Dedifferentiated amniotic fluid mesenchymal stem cell (primary cell): ENCODE data around the gene MOB3A.
"Not testable (repeated sequence)": the region's sequence is repeated elsewhere in the genome, so short reads cannot be mapped to it uniquely, and the experiment has no call there.

Source experiments
- DNase-seq: peaks from one replicate; pipeline ENCODE4 v3.0.0-alpha.2; 2016; ENCODE audit errors: extremely low spot score

Gene MOB3A

DNA sequence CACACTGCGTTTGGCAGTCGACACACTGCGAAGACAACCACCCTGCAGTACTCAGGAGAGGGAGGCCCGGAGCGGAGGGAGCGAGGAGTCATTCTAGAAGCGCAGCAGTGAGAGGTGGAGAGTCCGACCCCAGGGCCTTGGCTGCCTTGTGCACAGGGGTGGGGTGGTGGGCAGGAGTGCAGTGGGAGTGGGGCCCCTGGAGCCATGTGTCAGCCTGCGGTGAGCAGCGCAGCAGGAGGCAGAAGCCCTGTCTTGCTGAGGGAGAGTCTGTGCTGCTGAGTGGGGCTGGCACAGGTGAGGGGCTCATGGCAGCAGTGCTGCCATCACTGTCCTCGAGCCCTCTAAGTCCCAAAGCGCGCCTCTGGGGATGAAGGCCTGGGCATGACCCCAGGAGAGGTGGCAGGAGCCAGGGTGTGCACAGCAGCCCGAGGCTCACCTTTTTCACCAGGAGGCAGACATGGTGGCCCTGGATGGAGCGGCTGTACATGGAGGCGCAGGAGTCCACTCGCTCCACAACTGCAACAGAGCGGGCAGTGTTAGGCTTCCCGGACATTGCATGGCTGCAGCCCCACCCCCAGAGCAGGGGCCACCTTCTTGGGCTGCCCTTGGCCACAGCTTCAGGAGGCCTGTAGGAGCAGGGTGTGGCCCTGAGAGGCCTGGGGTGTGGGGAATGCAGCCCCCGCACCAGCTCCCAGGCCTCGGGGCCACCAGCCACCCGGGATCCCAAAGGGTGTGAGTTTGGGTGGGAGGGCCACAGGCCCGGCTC lies 12.3 kb upstream of the MOB3A start:
- DNase-seq, result no peak

DNA sequence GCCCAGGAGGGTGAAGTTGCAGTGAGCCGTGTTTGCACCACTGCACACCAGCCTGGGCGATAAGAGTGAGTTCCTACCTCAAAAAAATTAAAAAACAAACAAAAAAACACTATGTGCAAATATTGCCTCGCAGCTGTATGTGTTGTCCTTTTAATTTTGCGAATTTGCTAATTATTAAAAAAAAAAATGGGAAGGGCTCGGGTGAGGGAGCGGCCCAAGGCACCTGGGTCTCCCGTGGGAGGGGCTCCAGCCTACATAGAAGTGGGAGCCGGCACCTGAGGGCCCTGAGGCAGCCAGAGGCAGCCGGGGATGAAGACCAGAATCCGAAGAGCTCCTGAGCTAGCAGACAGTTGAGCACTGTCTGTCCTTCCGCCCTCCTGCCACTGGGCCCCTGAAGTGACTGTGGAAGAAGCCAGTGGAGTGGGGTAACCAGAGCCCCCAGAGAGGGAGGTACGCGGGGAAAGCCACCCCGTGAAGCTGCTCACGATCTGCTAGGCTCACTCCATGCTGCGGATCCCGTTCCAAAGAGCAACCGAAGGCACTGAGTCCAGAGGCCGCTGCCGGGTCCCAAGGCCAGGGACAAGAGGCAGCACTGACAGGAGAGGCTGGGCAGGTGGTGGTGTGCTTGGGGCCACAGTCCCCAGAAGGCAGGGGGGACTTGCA lies 7.0 kb upstream of the MOB3A start:
- no peak for DNase-seq

DNA sequence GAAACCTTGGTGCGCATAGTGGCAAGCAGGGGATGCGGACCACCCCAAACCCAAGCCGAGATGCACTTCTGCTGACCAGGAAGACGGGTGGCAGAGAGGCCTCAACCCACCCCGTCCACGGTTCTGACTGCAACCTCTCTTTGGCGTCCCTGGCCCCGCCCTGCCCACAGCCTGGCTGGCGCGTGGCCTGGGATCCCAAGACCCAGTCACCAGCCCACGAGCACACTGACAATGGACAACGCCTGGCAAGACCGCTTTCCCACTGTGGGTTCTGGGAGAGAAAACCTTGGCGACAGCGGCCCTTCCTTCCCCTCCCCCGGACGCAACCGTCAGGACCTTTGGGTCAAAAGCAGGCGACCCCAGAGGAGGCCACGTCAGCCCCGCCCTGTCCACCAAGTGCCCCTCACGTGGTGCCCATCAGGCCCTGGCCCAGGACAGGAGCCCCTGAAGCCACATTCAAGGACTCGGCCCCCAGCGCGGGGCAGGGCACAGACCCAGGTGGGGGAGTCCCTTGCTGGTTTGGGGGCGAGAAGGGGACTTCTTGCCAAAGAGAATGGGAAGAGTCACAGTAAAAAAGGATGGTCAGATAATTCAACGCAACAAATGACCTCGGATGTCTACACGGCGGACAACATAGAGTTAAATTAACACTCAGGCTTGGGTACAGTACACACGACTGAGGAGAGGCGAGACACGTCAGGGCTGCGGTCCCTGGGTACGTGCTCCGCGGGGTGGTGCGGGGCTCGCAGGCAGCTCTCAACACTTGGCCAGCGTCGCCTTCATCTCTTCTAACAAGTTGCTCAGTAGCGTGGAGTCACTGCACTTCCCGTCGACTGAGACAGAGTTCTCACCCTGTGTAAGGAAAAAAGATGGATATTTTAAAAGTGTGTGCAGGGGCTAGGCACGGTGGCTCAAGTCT lies 5.5 kb upstream of the MOB3A start:
- DNase-seq, result no peak

DNA sequence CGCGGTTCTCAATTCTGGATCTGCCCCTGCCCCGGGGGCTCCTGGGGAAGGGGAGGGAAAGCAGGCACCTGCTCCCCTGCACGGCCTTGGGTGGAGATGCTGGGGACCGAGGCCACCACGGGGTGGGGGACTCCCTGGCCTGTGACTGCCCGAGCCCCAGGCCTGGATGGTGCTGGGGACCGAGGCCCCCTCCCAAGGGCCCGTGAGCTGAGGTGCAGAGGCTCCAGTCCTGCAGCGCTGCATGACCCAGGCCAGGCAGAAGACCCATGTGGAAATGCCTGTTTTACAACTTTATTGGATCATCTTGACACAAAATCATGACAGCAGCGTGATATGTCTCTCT lies 4.6 kb upstream of the MOB3A start:
- no peak for DNase-seq

DNA sequence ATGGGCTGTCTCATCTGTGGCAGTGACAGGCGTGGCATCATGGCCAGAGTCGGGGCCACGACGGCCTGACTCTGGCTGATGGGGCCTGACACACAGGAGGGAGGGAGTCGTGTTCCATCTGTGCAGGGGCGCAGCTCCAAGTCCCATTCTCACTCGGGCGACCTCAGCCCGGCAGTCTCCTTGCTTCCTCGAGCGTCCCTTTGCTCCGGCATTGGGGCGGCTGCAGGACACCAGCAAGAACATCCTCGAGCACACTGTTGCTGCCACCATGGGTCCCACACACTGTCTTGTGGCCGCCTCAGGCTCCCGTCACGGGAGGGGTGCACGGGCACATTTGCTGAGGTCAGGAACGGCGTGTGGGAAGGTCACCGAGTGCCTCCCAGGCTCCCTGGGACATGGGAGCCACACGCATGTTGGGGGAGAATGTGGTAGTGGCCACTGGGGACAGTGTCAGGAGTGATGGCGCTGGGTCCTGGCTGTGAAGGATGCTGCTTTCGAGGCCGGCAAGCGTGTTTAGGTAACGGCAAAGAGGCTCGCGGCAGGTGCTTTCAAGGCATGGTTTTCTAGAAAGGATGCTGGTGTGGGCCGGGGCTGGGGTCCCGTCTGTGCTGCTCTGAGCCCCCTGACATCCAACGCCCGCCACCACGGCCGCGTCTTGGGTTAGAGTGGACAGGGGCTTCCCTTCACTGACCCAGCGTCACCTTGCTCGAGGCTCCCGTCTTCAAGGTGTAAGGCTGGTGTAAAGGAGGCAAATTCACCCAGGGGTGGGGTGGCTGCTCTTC lies 4.0 kb upstream of the MOB3A start:
- no peak for DNase-seq

DNA sequence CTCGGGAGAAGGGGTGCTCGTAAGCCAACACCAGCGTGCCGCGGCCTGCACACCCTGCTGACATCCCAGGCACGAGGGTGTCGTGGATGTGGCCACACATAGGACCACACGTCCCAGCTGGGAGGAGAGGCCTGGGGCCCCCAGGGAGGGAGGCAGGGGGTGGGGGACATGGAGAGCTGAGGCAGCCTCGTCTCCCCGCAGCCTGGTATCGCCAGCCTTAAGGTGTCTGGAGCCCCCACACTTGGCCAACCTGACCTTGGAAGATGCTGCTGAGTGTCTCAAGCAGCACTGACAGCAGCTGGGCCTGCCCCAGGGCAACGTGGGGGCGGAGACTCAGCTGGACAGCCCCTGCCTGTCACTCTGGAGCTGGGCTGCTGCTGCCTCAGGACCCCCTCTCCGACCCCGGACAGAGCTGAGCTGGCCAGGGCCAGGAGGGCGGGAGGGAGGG lies 3.0 kb upstream of the MOB3A start:
- no peak for DNase-seq

DNA sequence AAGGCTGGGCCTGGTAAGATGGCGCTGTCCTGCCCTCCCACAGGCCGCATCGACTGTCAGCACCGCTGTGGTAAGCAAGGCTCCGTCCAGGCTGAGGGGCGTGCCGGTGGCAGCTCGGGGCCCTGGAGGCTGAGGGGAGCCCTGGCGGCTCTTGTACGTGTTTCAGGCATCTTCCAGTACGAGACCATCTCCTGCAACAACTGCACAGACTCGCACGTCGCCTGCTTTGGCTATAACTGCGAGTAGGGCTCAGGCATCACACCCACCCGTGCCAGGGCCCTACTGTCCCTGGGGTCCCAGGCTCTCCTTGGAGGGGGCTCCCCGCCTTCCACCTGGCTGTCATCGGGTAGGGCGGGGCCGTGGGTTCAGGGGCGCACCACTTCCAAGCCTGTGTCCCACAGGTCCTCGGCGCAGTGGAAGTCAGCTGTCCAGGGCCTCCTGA lies 1.8 kb upstream of the MOB3A start:
- no peak for DNase-seq

DNA sequence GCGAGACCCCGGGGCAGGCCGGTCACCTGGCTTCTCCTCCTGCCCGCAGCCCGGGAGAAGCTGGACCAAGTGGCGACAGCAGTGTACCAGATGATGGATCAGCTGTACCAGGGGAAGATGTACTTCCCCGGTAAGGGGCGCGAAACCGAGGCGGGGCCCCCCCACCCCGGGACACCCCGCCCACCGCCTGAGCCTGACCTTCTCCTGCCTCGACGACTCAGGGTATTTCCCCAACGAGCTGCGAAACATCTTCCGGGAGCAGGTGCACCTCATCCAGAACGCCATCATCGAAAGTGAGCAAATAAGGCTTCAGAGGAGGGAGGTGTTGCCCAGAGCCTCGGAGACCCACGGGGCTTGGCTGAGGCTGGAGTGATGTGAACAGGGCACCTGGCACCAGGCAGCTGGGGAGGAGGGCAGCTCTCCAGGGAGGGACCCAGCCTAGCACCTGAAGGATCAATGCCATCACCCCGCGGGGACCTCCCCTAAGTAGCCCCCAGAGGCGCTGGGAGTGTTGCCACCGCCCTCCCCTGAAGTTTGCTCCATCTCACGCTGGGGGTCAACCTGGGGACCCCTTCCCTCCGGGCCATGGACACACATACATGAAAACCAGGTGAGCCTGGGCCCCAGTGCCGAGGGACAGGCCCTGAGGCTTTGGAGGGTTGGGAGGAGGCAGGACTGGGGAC lies 1.2 kb upstream of the MOB3A start:
- DNase-seq, result no peak

DNA sequence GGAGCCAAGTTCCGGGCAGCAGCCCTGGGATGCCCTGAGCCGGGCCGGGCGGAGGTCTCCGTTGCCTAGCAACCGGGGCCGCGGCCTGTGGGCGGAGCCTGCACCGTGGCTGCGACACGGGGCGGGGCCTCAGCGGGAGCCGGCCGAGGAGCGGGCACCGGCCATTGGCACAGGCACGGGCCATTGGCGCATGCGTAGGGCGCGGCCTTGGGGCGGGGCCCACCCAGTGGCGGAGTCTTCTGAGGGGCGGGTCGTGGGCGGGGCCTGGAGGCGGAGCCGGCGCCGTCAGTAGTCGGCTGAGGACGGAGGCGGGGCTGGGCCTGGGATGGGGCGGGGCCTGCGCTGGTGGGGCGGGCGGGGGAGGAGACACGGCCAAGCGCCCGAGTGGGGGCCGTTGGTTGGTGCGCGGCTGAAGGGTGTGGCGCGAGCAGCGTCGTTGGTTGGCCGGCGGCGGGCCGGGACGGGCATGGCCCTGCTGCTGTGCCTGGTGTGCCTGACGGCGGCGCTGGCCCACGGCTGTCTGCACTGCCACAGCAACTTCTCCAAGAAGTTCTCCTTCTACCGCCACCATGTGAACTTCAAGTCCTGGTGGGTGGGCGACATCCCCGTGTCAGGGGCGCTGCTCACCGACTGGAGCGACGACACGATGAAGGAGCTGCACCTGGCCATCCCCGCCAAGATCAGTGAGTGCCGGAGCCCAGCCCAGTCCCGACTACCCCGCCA lies 515 bp upstream of the MOB3A start, which contains the start of gene IZUMO4:
Gene IZUMO4 (plus strand): TSS at position 436 of the 723 bp plus-strand sequence. CDS start 31 bp downstream, at position 467.
- DNase-seq, result peak; percentile 94

DNA sequence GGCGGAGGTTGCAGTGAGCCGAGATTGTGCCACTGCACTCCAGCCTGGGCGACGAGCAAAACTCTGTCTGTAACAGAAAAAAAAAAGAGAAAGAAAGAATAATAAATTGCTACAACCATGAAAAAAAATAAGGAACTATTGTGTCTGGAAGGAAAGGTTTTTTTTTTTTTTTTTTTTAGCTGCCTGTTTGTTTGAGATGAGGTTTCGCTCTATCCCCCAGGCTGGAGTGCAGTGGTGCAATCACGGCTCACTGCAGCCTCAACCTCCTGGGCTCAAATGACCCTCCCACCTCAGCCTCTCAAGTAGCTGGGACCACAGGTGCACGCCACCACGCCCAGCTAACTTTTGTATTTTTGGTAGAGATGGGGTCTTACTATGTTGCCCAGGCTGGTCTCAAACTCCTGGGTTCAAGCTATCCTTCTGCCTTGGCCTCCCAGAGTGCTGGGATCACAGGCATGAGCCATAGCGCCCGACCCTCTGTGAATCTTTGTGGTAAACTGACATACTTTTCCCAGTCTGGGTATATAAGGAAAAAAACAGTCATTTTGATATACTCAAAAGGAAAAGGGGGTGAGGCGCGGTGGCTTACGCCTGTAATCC lies 4.1 kb downstream of the MOB3A start:
- DNase-seq, result not testable (repeated sequence)

DNA sequence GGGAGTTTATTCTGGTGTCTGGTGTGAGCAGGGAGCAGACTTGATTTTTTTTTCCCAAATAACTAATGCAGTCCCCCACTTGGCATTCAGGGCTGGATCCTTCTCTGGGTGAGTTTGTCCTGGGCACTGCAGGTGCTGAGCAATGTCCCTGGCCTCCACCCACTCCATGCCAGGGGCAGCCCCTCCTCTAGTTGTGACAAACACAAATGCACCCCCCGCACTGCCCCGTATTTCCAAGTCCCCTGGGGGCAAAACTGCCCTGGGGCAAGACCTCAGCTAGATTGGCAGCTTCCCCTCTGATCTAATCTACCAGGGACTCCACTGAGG lies 6.4 kb downstream of the MOB3A start:
- DNase-seq, result no peak

DNA sequence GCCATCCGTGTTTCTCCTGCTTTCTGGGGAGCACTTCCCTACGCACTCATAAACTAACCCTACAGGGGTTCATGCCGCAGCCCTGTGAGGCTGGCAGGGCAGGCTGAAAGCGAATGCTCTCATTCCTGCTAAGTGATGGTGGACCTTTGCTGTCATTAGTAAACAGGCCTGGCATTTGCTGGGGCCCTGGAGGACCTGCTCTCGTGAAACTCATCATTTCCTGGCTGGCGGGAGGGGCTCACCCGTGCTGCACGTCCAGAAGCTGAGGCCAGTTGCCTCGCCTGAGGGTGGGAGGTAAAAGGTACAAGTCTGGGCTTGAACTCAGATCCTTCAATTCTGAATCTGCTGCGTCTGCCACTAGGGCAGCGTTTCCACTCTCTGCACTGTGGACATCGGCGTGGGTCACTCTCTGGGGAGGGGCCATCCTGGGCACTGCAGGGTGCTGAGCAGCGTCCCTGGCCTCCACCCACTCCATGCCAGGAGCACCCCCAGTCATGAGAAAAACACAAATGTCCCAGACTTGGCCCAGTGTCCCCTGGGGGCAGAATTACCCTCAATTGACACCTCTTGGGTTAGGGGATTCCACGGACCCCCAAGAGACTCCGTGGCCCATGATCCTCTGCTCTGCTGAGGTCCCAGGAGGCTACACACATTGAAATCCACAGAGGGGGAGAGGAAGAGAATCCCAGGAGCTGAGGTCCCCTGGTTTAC lies 7.0 kb downstream of the MOB3A start:
- DNase-seq, result no peak

DNA sequence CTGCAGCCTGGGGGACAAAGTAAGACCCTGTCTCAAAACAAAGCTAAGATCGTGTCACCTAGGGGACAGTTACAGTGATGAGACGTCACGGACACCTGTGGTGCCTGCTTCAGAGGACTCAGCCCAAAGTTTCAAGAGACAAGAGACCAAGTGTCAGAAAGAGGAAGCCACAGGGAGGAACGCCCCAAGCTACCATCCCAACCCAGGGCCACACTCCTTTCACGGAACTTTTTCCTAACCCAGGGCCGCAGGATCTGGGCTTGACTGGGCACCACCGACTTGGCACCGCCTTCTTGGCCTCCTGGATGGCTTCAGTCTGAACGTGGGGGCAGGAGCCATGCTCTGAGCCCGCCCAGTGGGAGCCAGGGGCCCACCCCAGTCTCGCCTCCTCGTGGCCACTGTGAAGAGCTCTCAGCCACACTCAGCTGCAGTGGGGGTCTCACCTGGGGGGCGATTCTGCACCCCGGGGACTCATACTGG lies 8.5 kb downstream of the MOB3A start:
- no peak for DNase-seq

DNA sequence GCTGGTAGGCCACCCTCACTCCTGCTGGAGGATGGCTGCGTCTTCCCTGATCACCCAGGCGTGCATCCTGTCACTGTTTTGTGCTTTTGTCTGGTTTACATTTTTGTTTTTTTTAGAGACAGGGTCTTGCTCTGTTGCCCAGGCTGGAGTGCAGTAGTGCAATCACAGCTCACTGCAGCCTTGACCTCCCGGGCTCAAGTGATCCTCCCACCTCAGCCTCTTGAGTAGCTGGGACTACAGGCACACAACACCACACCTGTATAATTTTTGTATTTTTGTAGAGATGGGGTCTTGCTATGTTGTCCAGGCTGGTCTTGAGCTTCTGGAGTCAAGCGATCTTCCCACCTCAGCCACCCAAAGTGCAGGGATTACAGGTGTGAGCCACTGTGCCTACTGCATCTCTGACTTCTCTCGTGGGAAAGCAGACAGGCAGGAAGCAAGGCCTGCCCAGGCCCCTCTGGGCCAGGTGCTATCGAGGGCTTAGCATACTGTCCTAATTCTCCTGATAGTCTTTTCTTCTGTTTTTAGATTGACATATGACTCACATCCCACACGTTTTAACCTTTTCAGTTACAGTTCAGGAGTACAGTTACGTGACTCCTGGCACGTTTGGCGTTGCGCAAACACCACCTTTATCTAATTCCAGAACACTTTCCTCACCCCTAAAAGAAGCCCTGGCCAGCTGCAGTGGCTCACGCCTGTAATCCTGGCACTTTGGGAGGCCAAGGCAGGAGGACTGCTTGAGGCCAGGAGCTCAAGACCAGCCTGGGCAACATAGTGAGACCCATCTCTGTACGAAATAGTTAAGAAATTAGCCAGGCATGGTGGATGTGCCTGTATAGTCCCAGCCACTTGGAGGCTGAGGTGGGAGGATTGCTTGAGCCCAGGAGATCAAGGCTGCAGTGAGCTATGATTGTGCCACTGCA lies 9.2 kb downstream of the MOB3A start:
- not testable (repeated sequence) for DNase-seq

DNA sequence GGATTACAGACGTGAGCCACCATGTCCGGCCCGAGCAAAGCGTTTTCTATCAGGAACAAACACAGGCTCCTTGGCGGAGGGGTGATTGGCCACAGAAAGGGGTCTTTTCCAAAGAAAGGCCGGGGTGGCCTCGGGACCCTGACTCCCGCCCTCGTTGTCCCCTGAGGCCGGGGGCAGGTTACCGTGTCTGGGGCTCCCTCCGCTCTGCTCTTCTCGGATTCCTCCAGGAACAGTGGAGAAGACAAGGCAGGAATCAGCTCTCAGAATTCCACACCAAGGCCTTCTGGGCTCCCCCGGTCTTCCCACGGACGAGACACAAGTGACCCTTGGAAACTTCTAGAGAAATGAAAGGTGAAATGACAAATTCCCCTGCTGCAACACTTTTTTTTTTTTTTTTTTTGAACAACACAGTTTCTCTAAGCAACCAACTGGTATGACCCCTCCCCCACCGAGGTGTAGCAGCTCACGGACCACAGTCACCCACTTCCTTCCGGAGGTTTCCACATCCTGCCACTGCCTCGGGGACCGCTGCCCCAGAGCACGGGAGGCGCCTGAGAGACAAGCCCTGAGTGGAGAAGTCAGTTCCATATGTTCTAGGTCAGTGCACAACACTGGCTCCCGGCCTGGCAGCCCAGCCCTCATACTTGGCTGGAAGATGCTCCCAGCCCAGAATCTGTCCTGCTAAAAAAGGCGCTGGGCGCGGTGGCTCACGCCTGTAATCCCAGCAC lies 11.0 kb downstream of the MOB3A start:
- no peak for DNase-seq

DNA sequence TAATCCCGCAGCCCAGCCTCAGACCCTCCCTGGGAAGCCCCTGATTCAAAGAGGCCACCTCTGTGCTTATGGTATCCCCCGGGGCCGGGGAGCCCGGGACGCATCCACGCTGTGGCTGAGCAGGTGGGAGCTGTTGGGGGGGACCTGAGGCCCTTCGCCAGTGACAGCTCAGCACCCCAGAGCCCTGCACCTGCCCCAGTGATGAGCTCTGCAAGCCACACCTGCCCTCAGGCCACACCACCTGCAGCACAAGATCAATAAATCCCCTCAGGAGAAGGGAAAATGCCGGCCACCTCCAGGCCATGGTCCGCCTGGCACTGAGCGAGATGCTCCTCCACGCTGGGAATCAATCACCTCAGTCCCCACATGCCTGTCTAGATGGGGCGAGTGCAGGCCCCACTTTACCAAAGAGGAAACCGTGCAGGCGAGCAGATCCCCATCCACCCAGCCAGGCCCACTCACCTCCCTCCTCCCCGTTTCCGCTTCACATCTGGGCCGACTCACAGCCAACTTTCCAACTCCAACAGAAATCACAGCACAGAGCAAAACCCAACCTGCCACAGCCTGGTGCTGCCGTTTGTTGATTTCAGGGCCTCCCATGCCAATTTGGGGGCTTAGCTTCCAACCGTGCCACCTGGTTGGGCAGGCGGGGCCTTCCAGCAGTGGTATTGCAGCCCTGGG lies 12.8 kb downstream of the MOB3A start:
- DNase-seq, result no peak
